Keratinocyte (primary cell): ENCODE results near the gene TEX51. TPM values are rescaled to one million over a fixed set of nuclear protein-coding genes. Genes with fewer than 3 reads are reported as not detected.

Source experiments
- DNase-seq: peaks from one replicate; pipeline ENCODE4 v3.0.0-alpha.2; 2011; ENCODE audit warnings: low read depth, missing footprints, low spot score
- FAIRE-seq: peaks from 2 replicates; lab custom pipeline; 2011; peaks lifted over from hg19 to GRCh38; lab: Jason Lieb, UNC
- H2AFZ ChIP-seq: 2 replicates; pipeline ENCODE4 v1.6.0; 2012; ENCODE audit warnings: low read length, control low read depth, inconsistent platforms; ENCODE audit not compliant: control insufficient read depth
- H3K27ac ChIP-seq: 2 replicates; pipeline ENCODE4 v1.5.1; 2011; ENCODE audit warnings: low read length; ENCODE audit not compliant: control insufficient read depth, insufficient read depth
- H3K27me3 ChIP-seq: 3 replicates; pipeline ENCODE4 v1.6.0; 2011; ENCODE audit warnings: low read length; ENCODE audit not compliant: control insufficient read depth, insufficient read depth; ENCODE audit errors: extremely low read depth
- H3K36me3 ChIP-seq, 2 experiments: 2 replicates in 1 of 2; 3 replicates in 1 of 2; pipeline ENCODE4 v1.5.1; 2011; ENCODE audit warnings: low read length in 2 of 2, mild to moderate bottlenecking in 1 of 2; ENCODE audit not compliant: control insufficient read depth in 2 of 2, insufficient read depth in 2 of 2; ENCODE audit errors: extremely low read depth in 1 of 2
- H3K4me1 ChIP-seq: 3 replicates; pipeline ENCODE4 v1.5.1; 2011; ENCODE audit warnings: low read length; ENCODE audit not compliant: control insufficient read depth, insufficient read depth; ENCODE audit errors: extremely low read depth
- H3K4me2 ChIP-seq: 3 replicates; pipeline ENCODE4 v1.6.0; 2011; ENCODE audit warnings: low read depth, low read length; ENCODE audit not compliant: control insufficient read depth, insufficient read depth; ENCODE audit errors: extremely low read depth
- H3K4me3 ChIP-seq, 3 experiments: fragments of 200-600 bp in 1 of 3; sonication (generic) in 1 of 3; 2 replicates in 2 of 3; 3 replicates in 1 of 3; pipeline ENCODE4 v1.5.1; 2011 to 2016; ENCODE audit warnings: low read length in 3 of 3, mild to moderate bottlenecking in 3 of 3, control low read depth in 2 of 3, inconsistent platforms in 1 of 3, low read depth in 1 of 3, mixed read lengths in 1 of 3, mixed run types in 1 of 3, moderate library complexity in 1 of 3; ENCODE audit not compliant: control insufficient read depth in 2 of 3, insufficient read depth in 2 of 3; ENCODE audit errors: extremely low read depth in 1 of 3
- H3K79me2 ChIP-seq: 2 replicates; pipeline ENCODE4 v1.6.0; 2012; ENCODE audit warnings: low read length; ENCODE audit not compliant: control insufficient read depth, insufficient read depth
- H3K9ac ChIP-seq: 3 replicates; pipeline ENCODE4 v1.6.0; 2011; ENCODE audit warnings: low read length; ENCODE audit not compliant: control insufficient read depth, insufficient read depth; ENCODE audit errors: extremely low read depth
- H3K9me1 ChIP-seq: 3 replicates; pipeline ENCODE4 v1.6.0; 2011; ENCODE audit warnings: low read length; ENCODE audit not compliant: control insufficient read depth, insufficient read depth; ENCODE audit errors: extremely low read depth
- H3K9me3 ChIP-seq: 2 replicates; pipeline ENCODE4 v1.5.1; 2012; ENCODE audit warnings: low read depth, low read length; ENCODE audit not compliant: control insufficient read depth
- H4K20me1 ChIP-seq: 3 replicates; pipeline ENCODE4 v1.6.0; 2011; ENCODE audit warnings: low read length; ENCODE audit not compliant: control insufficient read depth, insufficient read depth; ENCODE audit errors: extremely low read depth
- EZH2 ChIP-seq: IDR thresholded peaks from one replicate; pipeline ENCODE4 v1.6.1; 2012; ENCODE audit warnings: inconsistent platforms, mild to moderate bottlenecking, low read length, moderate library complexity
- dilution Hi-C: fragments of 300-500 bp; cut with MboI; formaldehyde crosslinking; loops from one replicate; pipeline ENCODE4 v1.7.0; 2020; ENCODE audit warnings: low sequenced_read_pairs; ENCODE audit not compliant: extremely low pct_ligation_motif_present
- polyA plus RNA-seq, 5 experiments: library from polyadenylated mRNA; depleted of rRNA in 3 of 5; stranded (reverse) in 3 of 5; stranded (forward) in 1 of 5; unstranded in 1 of 5; fragments of >200 nt; gene quantifications; 1 replicate in 1 of 5; 2 replicates in 3 of 5; 3 replicates in 1 of 5; pipeline versions ENCODE4 v1.2.1 to v1.2.3, GENCODE V29; 2011 to 2012; ENCODE audit warnings: missing spikeins in 2 of 5, low read depth in 1 of 5, low replicate concordance in 1 of 5
- TF ChIP-seq, protein P1 (sequence below), 3 experiments: IDR thresholded peaks in 1 of 3; conservative IDR thresholded peaks in 1 of 3; optimal IDR thresholded peaks in 1 of 3; 2 replicates in 2 of 3; 3 replicates in 1 of 3; pipeline versions ENCODE3 to v1.5.1; 2011; ENCODE audit warnings: low read length in 3 of 3, mild to moderate bottlenecking in 3 of 3, moderate library complexity in 2 of 3, control low read depth in 1 of 3, inconsistent platforms in 1 of 3; ENCODE audit not compliant: insufficient read depth in 2 of 3; ENCODE audit errors: extremely low read depth in 1 of 3

TEX51 gene
- polyA plus RNA-seq, 1 donor (not counting 4 experiments of a cell fraction or from before 2014, with no cell fraction given) = not detected

DNA sequence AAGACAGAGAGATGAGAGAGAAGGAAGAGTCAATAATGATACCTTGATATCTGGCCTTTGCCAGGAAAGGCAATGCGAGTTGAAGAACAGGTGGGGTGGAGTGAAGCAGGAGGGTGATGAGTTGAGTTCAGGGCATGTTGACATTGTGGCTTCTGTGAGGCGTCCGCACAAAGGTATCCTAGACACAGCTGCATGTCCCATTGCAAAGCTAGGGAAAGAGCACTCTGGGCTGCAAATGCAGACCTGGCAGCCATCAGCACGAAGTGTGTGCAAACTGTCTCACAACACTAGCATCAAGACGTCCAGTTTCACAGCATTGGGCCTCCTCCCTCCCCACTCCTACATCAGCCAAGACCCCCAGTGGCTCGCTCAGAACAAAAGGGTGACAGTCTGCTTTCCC is 36.1 kb downstream of the TEX51 start:
- Histone ChIP-seq H3K9me1 (no peaks in the 10 kb centered on the region), H3K4me2 (no peak overlapping the region), H3K27ac (no peak overlapping the region), H3K4me3 (no peak overlapping the region), H3K79me2 (no peaks in the 10 kb centered on the region), H3K27me3 (no peaks in the 10 kb centered on the region), H3K9me3 (no peaks in the 10 kb centered on the region), H3K36me3 (no peaks in the 10 kb centered on the region), H3K9ac (no peak overlapping the region), H4K20me1 (no peaks in the 10 kb centered on the region), H2AFZ (no peak overlapping the region), H3K4me1 (no peaks in the 10 kb centered on the region)
- FAIRE-seq (no peak), DNase-seq (no peak)
- TF ChIP-seq, protein P1, sequence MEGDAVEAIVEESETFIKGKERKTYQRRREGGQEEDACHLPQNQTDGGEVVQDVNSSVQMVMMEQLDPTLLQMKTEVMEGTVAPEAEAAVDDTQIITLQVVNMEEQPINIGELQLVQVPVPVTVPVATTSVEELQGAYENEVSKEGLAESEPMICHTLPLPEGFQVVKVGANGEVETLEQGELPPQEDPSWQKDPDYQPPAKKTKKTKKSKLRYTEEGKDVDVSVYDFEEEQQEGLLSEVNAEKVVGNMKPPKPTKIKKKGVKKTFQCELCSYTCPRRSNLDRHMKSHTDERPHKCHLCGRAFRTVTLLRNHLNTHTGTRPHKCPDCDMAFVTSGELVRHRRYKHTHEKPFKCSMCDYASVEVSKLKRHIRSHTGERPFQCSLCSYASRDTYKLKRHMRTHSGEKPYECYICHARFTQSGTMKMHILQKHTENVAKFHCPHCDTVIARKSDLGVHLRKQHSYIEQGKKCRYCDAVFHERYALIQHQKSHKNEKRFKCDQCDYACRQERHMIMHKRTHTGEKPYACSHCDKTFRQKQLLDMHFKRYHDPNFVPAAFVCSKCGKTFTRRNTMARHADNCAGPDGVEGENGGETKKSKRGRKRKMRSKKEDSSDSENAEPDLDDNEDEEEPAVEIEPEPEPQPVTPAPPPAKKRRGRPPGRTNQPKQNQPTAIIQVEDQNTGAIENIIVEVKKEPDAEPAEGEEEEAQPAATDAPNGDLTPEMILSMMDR (optimal IDR thresholded peaks at IDR 0.05 in 1 of 3, IDR thresholded peaks at IDR 0.05 in 1 of 3, conservative IDR thresholded peaks at IDR 0.05 in 1 of 3; ENCODE audit: extremely low read depth in 1 of 3, insufficient read depth in 2 of 3, low read length in 3 of 3) = no peak
- no peak for TF ChIP-seq EZH2
- dilution Hi-C loops = no loop called here

DNA sequence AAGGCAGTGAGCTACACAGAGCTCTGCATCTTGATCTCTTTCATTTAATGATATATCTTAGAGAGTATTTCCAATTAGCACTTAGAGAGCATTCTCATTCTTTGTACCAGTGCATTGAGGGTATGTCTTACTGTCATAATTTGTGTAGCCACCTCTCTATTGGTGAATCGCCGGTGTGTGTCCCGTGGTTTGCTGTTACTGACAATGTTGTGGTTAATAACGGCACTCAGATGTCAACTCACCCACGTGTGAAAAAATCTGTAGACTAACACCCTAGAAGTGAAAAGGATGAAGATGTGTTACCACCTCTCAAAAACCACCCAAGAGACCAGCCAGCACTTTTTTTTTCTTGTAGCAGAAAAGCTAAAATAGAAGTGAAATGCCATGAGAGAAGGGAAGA is 37.1 kb downstream of the TEX51 start:
- Histone ChIP-seq H3K9me1 (no peaks in the 10 kb centered on the region), H3K9ac (no peak overlapping the region), H3K79me2 (no peaks in the 10 kb centered on the region), H3K4me1 (no peaks in the 10 kb centered on the region), H4K20me1 (no peaks in the 10 kb centered on the region), H3K27ac (no peak overlapping the region), H3K27me3 (no peaks in the 10 kb centered on the region), H3K36me3 (no peaks in the 10 kb centered on the region), H3K9me3 (no peaks in the 10 kb centered on the region), H3K4me3 (no peak overlapping the region), H2AFZ (no peak overlapping the region), H3K4me2 (no peak overlapping the region)
- DNase-seq (no peak), FAIRE-seq (no peak)
- dilution Hi-C loops = no loop called here
- TF ChIP-seq EZH2 = no peak
- TF ChIP-seq, protein P1 (optimal IDR thresholded peaks at IDR 0.05 in 1 of 3, IDR thresholded peaks at IDR 0.05 in 1 of 3, conservative IDR thresholded peaks at IDR 0.05 in 1 of 3; ENCODE audit: extremely low read depth in 1 of 3, insufficient read depth in 2 of 3, low read length in 3 of 3) = no peak
